ENCODE data around the gene CAMK2N2.

The CAMK2N2 gene

DNA sequence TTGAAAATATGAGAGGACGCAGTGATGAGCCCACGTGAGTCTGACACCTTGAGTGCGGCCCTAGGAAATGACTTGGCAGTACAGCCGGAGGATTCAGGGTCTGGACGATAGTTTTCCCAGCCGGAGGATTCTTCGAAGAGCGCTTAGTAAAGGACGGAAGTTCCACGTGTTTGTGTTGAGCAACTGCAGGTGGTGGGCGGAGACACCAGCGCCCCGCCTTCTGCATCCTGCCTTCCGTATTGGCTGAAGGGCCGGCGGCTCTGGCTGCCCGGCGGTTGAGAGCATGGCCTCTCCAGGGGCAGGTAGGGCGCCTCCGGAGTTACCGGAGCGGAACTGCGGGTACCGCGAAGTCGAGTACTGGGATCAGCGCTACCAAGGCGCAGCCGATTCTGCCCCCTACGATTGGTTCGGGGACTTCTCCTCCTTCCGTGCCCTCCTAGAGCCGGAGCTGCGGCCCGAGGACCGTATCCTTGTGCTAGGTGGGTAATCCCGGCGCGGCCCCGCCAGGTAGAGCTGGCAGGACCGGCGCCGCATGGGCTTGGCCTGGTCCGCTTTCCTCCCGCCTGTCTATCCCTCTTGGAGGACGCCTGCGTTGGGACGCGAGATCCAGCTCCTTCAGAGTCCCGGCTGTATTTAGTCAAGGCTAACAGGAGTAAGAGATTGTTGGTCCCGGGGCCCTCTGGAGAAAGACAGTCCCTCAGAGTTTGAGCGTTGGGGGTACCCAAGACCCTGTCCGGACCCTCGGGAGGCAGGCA, 11.8 kb downstream of the CAMK2N2 start, which contains the start of gene EEF1AKMT4:
EEF1AKMT4 (plus strand) TSS at position 261 of the 755 bp plus-strand sequence; CDS start at position 284, 23 bp downstream.
- peak within 1 kb of the TSS; percentile 99 for H3K4me2 ChIP-seq (ENCODE audit: low read length)
- no peaks in the 10 kb centered on the region for H3K9me3 ChIP-seq (ENCODE audit: low read length)
- peak within 1 kb of the TSS; percentile 98 for H2AFZ ChIP-seq (ENCODE audit: low read length)
- H3K4me1 ChIP-seq (ENCODE audit: insufficient read depth, low read length, severe bottlenecking), result peaks cover 14% of the 10 kb centered on the region
- no peaks in the 10 kb centered on the region for H4K20me1 ChIP-seq (ENCODE audit: insufficient read depth, low read length)
- H3F3A ChIP-seq (ENCODE audit: insufficient read depth, low read length), result no peaks in the 10 kb centered on the region
- peak within 1 kb of the TSS; percentile 94 for H3K27ac ChIP-seq (ENCODE audit: low read depth, low read length, poor library complexity, severe bottlenecking)
- peaks cover 10% of the 10 kb centered on the region for H3K79me2 ChIP-seq (ENCODE audit: insufficient read depth, low read length)
- H3K9ac ChIP-seq (ENCODE audit: low read length), result peak within 1 kb of the TSS; percentile 98
- H3K9me2 ChIP-seq (ENCODE audit: low read depth, low read length), result no peaks in the 10 kb centered on the region
- H3K4me3 ChIP-seq (ENCODE audit: low read depth, low read length, poor library complexity, severe bottlenecking), result peak within 1 kb of the TSS; percentile 76
- TF ChIP-seq EZH2 (IDR thresholded peaks at IDR 0.05; ENCODE audit: borderline replicate concordance, low read length), result no peak
- TF ChIP-seq, protein P1, sequence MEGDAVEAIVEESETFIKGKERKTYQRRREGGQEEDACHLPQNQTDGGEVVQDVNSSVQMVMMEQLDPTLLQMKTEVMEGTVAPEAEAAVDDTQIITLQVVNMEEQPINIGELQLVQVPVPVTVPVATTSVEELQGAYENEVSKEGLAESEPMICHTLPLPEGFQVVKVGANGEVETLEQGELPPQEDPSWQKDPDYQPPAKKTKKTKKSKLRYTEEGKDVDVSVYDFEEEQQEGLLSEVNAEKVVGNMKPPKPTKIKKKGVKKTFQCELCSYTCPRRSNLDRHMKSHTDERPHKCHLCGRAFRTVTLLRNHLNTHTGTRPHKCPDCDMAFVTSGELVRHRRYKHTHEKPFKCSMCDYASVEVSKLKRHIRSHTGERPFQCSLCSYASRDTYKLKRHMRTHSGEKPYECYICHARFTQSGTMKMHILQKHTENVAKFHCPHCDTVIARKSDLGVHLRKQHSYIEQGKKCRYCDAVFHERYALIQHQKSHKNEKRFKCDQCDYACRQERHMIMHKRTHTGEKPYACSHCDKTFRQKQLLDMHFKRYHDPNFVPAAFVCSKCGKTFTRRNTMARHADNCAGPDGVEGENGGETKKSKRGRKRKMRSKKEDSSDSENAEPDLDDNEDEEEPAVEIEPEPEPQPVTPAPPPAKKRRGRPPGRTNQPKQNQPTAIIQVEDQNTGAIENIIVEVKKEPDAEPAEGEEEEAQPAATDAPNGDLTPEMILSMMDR (IDR thresholded peaks at IDR 0.05; ENCODE audit: low read length), result no peak
- H3K36me3 ChIP-seq (ENCODE audit: insufficient read depth, low read length), result peaks cover 15% of the 10 kb centered on the region
- H3K27me3 ChIP-seq (ENCODE audit: insufficient read depth, low read length), result no peaks in the 10 kb centered on the region

DNA sequence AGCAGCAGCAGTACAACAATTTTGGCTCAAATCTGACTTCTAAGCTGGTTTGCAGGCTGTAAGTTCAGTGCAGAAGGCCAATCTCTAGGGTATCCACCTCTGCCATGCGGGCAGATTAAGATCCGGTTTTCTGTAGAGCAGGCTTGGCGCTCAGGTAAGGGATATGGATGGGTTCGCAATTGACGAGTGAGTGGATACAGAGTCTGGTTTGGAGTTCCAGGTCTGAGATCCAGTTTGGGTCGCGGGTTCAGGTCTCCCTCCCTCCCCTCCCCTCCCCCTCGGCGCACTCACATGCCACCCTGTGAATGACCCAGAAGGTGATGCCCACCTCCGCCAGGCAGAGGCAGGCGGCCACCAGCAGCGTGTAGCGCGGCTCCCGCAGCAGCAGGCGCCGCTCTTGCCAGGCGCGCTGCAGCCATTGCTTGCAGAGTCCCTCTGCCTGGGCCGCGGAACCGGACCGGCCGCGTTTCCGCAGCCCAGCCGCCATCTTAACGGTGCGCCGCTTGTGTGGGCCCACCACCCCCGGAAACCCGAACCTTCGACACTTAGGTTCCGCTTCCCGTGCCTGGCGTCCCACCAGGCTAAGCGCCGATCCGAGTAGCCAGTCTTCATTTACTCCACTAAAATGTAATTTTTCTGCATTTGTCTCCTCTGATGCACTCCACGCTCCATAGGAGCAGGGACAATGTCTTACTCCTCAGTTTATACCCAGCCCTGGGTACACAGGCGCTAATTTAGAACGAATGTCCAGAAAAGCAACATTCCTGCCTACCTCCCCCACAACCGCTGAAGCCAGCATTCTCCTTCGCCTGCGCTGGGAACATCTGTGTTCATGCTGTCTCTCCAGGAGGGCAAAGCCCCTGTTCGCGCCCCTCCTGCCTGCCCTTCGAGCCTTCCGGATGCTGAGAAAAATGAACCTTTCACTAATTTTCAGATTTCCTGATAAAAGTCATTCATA, 12.6 kb downstream of the CAMK2N2 start, which contains the start of gene ALG3:
ALG3 (minus strand) TSS at position 509 of the 958 bp plus-strand sequence; CDS start at position 487, 22 bp downstream.
- H3F3A ChIP-seq (ENCODE audit: insufficient read depth, low read length), result no peaks in the 10 kb centered on the region
- peak within 1 kb of the TSS; percentile 98 for H2AFZ ChIP-seq (ENCODE audit: low read length)
- peak within 1 kb of the TSS; percentile 94 for H3K27ac ChIP-seq (ENCODE audit: low read depth, low read length, poor library complexity, severe bottlenecking)
- H3K4me3 ChIP-seq (ENCODE audit: low read depth, low read length, poor library complexity, severe bottlenecking), result peak within 1 kb of the TSS; percentile 76
- TF ChIP-seq, protein P1 (IDR thresholded peaks at IDR 0.05; ENCODE audit: low read length), result no peak
- no peak for TF ChIP-seq EZH2 (IDR thresholded peaks at IDR 0.05; ENCODE audit: borderline replicate concordance, low read length)
- no peaks in the 10 kb centered on the region for H3K27me3 ChIP-seq (ENCODE audit: insufficient read depth, low read length)
- peak within 1 kb of the TSS; percentile 99 for H3K4me2 ChIP-seq (ENCODE audit: low read length)
- no peaks in the 10 kb centered on the region for H4K20me1 ChIP-seq (ENCODE audit: insufficient read depth, low read length)
- H3K79me2 ChIP-seq (ENCODE audit: insufficient read depth, low read length), result peaks cover 10% of the 10 kb centered on the region
- peak within 1 kb of the TSS; percentile 98 for H3K9ac ChIP-seq (ENCODE audit: low read length)
- H3K36me3 ChIP-seq (ENCODE audit: insufficient read depth, low read length), result peaks cover 23% of the 10 kb centered on the region
- no peaks in the 10 kb centered on the region for H3K9me2 ChIP-seq (ENCODE audit: low read depth, low read length)
- H3K9me3 ChIP-seq (ENCODE audit: low read length), result no peaks in the 10 kb centered on the region
- H3K4me1 ChIP-seq (ENCODE audit: insufficient read depth, low read length, severe bottlenecking), result peaks cover 14% of the 10 kb centered on the region

DNA sequence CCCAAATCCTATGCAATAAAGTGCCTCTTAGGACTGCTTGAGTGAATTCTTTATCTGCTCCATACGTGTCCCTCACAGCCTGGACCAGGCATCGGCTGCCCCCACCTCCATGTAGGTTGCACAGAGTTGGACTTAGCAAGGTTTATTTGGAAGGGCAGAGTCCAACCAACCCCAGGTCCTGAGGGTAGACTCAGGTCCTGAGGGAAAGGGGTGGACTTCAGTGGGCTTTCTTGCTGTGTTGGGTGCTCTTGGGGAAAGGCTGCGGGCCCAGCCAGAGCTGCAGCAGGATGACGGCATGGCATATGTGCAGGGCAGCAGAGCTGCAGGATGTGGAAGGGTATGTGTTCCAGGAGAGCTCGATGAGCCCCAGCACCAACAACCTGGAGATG, 19.1 kb downstream of the CAMK2N2 start:
- Histone ChIP-seq H3K79me2 (ENCODE audit: insufficient read depth, low read length) (no peaks in the 10 kb centered on the region), H4K20me1 (ENCODE audit: insufficient read depth, low read length) (no peaks in the 10 kb centered on the region), H3K4me2 (ENCODE audit: low read length) (no peak overlapping the region)

More for the DNA sequence above, 19.1 kb downstream of the CAMK2N2 start:
- Histone ChIP-seq H3K9ac (ENCODE audit: low read length) (no peak overlapping the region), H3F3A (ENCODE audit: insufficient read depth, low read length) (no peaks in the 10 kb centered on the region), H2AFZ (ENCODE audit: low read length) (no peak overlapping the region), H3K4me1 (ENCODE audit: insufficient read depth, low read length, severe bottlenecking) (peaks cover under 1% of the 10 kb centered on the region), H3K4me3 (ENCODE audit: low read depth, low read length, poor library complexity, severe bottlenecking) (no peak overlapping the region), H3K36me3 (ENCODE audit: insufficient read depth, low read length) (peaks cover 42% of the 10 kb centered on the region), H3K9me3 (ENCODE audit: low read length) (no peaks in the 10 kb centered on the region), H3K9me2 (ENCODE audit: low read depth, low read length) (no peaks in the 10 kb centered on the region), H3K27me3 (ENCODE audit: insufficient read depth, low read length) (no peaks in the 10 kb centered on the region), H3K27ac (ENCODE audit: low read depth, low read length, poor library complexity, severe bottlenecking) (no peak overlapping the region)
- no peak for TF ChIP-seq EZH2 (IDR thresholded peaks at IDR 0.05; ENCODE audit: borderline replicate concordance, low read length)

All from OCI-LY1 (cell line).